CD4-positive, alpha-beta T cell treated with Interleukin-6 for 4 hours (primary cell): ENCODE data around the gene UCKL1.
"Not testable (repeated sequence)": the region's sequence is repeated elsewhere in the genome, so short reads cannot be mapped to it uniquely, and the experiment has no call there.

ENCODE experiments used
- DNase-seq: peaks from one replicate; pipeline ENCODE4 v3.0.0-alpha.2; 2020; ENCODE audit warnings: mixed read lengths

Gene UCKL1

GRCh38 chr20:63942969-63943807, 13.0 kb downstream of the UCKL1 start:
- DNase-seq = no peak

- DNase-seq = peak; percentile 66
These were observed 13.8 kb downstream of the UCKL1 start for GRCh38 chr20:63942250-63942951.

GRCh38 chr20:63941282-63942081, 14.7 kb downstream of the UCKL1 start:
- DNase-seq = peak; percentile 92

GRCh38 chr20:63940472-63941266, 15.5 kb downstream of the UCKL1 start:
- no peak for DNase-seq

GRCh38 chr20:63940071-63940471, 16.1 kb downstream of the UCKL1 start:
- no peak for DNase-seq

- peak; percentile 22 for DNase-seq
These were observed 16.9 kb downstream of the UCKL1 start for GRCh38 chr20:63939061-63939935.

- DNase-seq = no peak
These were observed 18.6 kb downstream of the UCKL1 start for GRCh38 chr20:63937596-63937995.

GRCh38 chr20:63935447-63935846, 20.8 kb downstream of the UCKL1 start:
- no peak for DNase-seq

GRCh38 chr20:63934271-63935068, 21.7 kb downstream of the UCKL1 start:
- DNase-seq = no peak

GRCh38 chr20:63933646-63934045, 22.6 kb downstream of the UCKL1 start:
- no peak for DNase-seq

GRCh38 chr20:63932606-63933160, 23.5 kb downstream of the UCKL1 start:
- DNase-seq = no peak

- no peak for DNase-seq
These were observed 24.5 kb downstream of the UCKL1 start for GRCh38 chr20:63931735-63932134.

- DNase-seq = no peak
These were observed 25.2 kb downstream of the UCKL1 start for GRCh38 chr20:63930971-63931553.

- not testable (repeated sequence) for DNase-seq
These were observed 26.7 kb downstream of the UCKL1 start for GRCh38 chr20:63929473-63929883.

- no peak for DNase-seq
These were observed 27.1 kb downstream of the UCKL1 start for GRCh38 chr20:63929071-63929470.

GRCh38 chr20:63926298-63926697, 29.9 kb downstream of the UCKL1 start:
- no peak for DNase-seq

- no peak for DNase-seq
These were observed 32.0 kb downstream of the UCKL1 start for GRCh38 chr20:63924241-63924640.

- DNase-seq = no peak
These were observed 32.6 kb downstream of the UCKL1 start for GRCh38 chr20:63923651-63924050.

- DNase-seq = no peak
These were observed 36.0 kb downstream of the UCKL1 start for GRCh38 chr20:63920226-63920625.

- DNase-seq = no peak
These were observed 37.1 kb downstream of the UCKL1 start for GRCh38 chr20:63919130-63919529.
